Fibroblast of mammary gland (primary cell): ENCODE data around the gene TRAPPC5.

ENCODE experiments used
- DNase-seq: peaks from one replicate; pipeline ENCODE4 v3.0.0-alpha.2; 2010; ENCODE audit warnings: low read depth
- H3K4me3 ChIP-seq: 2 replicates; pipeline ENCODE4 v1.5.1; 2011; ENCODE audit warnings: low read depth, mild to moderate bottlenecking, low read length, moderate library complexity; ENCODE audit not compliant: control insufficient read depth
- TF ChIP-seq, protein P1 (sequence below): conservative IDR thresholded peaks from 2 replicates; pipeline ENCODE4 v1.5.1; 2011; ENCODE audit warnings: low read depth, low read length, inconsistent platforms; ENCODE audit not compliant: control insufficient read depth, insufficient read depth

TRAPPC5 gene

DNA sequence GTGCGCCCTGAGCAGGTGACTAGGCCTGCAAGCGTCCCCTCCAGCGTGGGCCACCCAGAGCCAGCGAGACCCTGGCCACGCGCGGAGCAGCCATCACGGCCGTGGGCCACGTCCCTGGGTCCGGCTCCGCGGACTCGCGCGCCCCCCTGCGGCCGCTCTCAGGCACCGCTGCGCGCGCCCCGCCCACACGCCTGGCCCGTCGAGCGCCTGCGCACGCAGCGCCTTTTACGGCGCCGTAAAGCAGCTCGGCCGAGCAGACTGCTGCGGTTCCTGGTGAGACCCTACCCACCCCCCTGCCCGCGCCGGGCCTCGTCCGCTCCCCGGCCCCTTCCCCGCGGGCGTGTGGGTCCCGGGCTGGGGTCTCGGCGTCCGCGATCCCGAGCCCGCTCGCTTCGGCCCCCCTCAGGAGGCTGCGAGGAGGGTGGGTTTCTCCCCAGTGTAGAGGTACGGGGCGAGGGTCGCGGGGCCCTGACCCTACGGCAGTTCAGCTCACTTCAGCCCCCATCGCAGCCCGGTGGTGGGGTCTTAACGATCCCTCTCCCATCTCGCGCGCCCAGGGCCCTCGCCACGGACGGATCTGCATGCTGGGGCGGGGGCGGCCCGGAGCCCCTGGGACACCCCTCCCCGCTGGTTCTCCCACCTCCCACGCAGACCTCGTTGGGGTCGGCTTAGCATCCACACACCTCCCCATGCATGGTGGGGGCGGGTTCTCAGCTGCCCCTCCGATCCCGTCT, at the start of gene TRAPPC5:
TRAPPC5 (plus strand) TSS at position 228 of the 734 bp plus-strand sequence. CDS start 1,421 bp downstream, outside the sequence.
- H3K4me3 ChIP-seq, result peak within 1 kb of the TSS; percentile 84
- TF ChIP-seq, protein P1, sequence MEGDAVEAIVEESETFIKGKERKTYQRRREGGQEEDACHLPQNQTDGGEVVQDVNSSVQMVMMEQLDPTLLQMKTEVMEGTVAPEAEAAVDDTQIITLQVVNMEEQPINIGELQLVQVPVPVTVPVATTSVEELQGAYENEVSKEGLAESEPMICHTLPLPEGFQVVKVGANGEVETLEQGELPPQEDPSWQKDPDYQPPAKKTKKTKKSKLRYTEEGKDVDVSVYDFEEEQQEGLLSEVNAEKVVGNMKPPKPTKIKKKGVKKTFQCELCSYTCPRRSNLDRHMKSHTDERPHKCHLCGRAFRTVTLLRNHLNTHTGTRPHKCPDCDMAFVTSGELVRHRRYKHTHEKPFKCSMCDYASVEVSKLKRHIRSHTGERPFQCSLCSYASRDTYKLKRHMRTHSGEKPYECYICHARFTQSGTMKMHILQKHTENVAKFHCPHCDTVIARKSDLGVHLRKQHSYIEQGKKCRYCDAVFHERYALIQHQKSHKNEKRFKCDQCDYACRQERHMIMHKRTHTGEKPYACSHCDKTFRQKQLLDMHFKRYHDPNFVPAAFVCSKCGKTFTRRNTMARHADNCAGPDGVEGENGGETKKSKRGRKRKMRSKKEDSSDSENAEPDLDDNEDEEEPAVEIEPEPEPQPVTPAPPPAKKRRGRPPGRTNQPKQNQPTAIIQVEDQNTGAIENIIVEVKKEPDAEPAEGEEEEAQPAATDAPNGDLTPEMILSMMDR, result no peak
- peak; percentile 72 for DNase-seq

DNA sequence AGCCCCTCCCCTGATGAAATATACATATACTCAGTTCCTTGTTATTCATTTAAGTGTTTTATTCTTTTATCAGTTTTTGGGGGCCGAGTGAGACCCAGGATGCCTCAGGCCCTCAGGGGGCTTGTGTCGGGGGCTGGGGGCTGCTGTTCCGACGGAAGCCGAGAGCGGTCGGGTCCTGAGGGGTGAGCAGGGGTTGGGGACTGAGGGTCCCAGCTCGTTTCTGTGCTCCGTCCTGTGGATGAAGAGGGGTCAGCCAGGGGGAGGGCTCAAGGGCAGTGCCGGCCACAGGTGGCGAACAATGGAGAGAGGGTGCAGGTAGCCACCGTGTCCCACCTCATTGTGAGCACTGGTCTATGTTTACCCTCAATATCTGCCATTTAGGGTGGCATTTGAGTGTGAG, 49.1 kb upstream of the TRAPPC5 start:
- H3K4me3 ChIP-seq, result no peak overlapping the region
- TF ChIP-seq, protein P1, result no peak
- DNase-seq, result no peak

DNA sequence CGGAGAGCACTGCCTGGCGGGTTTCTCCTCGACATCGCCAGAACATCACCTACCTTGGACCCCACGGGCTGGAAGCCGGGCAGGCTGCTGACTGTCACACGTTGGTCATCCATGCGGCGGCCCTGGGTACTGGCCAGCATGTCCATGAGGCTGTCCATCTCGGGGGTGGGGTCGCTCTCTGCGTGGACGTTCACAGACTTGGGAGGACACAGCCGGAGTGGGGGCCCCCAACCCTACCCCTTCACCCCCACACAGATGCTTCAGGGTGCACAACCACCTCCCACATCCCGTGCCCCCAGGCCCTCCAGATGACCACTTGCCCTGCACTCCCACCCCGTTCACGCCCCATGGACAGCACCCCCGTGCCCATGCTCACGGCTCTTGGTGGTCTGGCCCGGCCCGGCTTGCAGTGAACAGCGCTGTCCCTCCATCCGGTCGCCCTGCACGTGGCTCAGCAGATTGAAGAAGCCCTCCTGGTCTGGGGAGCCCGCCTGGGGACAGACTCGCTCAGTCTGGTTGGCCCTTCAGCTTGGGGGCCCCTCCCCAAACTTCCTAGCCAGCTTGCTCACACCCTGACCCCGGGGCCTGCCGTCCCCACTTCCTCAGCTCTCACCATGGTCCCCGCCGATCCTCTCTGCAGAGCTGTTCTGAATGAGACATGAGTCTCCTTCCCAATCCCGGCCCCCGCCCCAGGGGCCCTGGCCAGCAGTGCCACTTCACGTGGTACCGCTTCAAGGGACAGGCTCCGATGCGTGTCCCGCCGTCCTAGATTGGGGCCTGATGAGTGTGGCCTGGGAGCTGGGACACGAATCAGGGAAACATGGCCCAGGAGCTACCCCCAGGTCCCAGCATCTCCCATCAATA, 48.1 kb upstream of the TRAPPC5 start:
- no peak overlapping the region for H3K4me3 ChIP-seq

DNA sequence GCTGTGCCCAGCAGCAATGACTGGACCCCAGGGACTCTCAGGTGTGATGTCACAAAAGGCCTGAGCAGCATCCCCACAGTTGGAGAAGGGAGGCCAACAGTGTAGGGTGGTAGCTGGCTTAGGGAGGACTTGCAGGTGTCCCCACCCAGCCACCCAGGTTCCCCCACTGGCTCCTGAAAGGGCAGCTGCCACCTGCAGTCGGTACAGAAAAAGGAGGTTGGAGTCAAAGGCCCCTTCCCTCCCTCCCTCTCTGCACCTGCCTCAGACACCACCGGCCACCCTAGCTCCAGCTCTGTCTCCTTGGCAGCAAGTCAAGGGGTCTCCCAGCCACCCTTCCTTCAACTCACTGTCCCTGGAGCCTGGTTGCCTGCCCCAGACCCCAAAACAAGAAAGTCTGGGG, 46.9 kb upstream of the TRAPPC5 start, which contains the start of gene PCP2:
PCP2 (minus strand) TSS at position 22 of the 400 bp plus-strand sequence. CDS start 262 bp downstream, outside the sequence.
- no peak within 1 kb of the TSS for H3K4me3 ChIP-seq
- TF ChIP-seq, protein P1, result no peak
- DNase-seq, result no peak

More for the DNA sequence above, 48.1 kb upstream of the TRAPPC5 start:
- TF ChIP-seq, protein P1, result no peak
- no peak for DNase-seq

DNA sequence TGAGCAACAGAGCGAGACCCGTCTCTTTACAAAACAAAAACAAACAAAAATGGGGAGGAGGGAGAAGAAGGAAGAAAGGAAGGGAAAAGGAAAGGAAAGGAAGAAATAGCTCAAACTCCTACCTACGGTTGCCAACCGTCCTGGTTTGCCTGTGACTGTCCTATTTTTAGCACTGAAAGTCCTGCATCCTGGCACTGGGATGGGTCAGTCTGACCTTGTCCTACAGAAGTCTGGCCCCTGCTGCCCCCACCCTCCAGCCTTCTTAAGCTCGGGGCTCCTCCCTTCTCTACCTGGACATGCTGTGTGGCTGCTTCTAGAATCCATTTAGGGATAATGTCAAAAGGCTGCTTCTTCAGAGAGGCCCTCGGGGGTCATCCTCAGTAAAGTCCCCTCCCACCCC, 45.0 kb upstream of the TRAPPC5 start:
- no peak for DNase-seq
- H3K4me3 ChIP-seq, result no peak overlapping the region
- TF ChIP-seq, protein P1, result no peak

DNA sequence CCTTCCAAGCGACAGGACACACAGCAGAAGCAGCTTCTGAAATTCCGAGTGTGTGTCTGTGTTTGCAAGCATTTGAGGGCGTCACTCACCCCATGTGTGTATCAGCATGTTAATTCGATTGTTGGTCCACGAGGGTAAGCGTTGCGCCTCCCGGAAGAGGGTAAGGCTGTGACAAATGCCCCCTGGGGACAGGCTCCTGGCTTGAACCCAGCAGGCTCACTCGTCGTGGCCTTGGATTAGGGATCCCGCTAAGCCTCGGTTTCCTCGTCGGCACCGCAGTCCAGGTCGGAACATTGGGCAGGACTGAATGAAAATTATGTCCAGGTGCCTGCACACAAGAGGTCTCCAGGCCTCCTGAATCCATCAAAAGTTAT, 44.3 kb upstream of the TRAPPC5 start:
- TF ChIP-seq, protein P1, result no peak
- H3K4me3 ChIP-seq, result no peak overlapping the region
- no peak for DNase-seq
